Cardiac muscle cell (in vitro differentiated cells and primary cell): ENCODE measurements around the gene SARS2. TPM values are rescaled to one million over a fixed set of nuclear protein-coding genes. Genes with fewer than 3 reads are reported as not detected.
"Not testable (repeated sequence)": the region's sequence is repeated elsewhere in the genome, so short reads cannot be mapped to it uniquely, and the experiment has no call there.

Experiments
- DNase-seq, 2 donors: peaks; one replicate each; pipeline versions ENCODE4 v3.0.0 to v3.0.0-alpha.2; 2010 to 2017; ENCODE audit warnings: low read depth in 1 of 2, low spot score in 1 of 2
- H3K27ac ChIP-seq: fragments of 200-600 bp; sonication (generic); 2 replicates; pipeline ENCODE4 v1.5.1; 2016
- H3K27me3 ChIP-seq: fragments of 200-600 bp; sonication (generic); 2 replicates; pipeline ENCODE4 v1.6.0; 2016; ENCODE audit warnings: control low read depth
- H3K36me3 ChIP-seq: fragments of 200-600 bp; sonication (generic); 2 replicates; pipeline ENCODE4 v1.5.1; 2016; ENCODE audit warnings: control low read depth
- H3K4me1 ChIP-seq: fragments of 200-600 bp; sonication (generic); 2 replicates; pipeline ENCODE4 v1.8.1; 2017; ENCODE audit warnings: low read depth, mild to moderate bottlenecking, mixed run types
- H3K4me3 ChIP-seq: fragments of 200-600 bp; sonication (generic); 2 replicates; pipeline ENCODE4 v1.5.1; 2016; ENCODE audit warnings: mild to moderate bottlenecking
- H3K9me3 ChIP-seq: fragments of 200-600 bp; sonication (generic); 2 replicates; pipeline ENCODE4 v1.5.1; 2017; ENCODE audit warnings: low read depth, mild to moderate bottlenecking, control low read depth
- polyA plus RNA-seq: library from polyadenylated mRNA; unstranded; fragments of >200 nt; fragmentation: Nextera tagmentation; extraction: Ambion mirVana; gene quantifications from 2 replicates; pipeline ENCODE4 v1.2.1, GENCODE V29; 2016
- total RNA-seq: library from RNA; depleted of rRNA; stranded (reverse); fragments of >200 nt; gene quantifications from 2 replicates; pipeline ENCODE4 v1.2.3, GENCODE V29; 2016
- TF ChIP-seq, protein P1 (sequence below): IDR thresholded peaks from 2 replicates; pipeline ENCODE4 v1.5.1; 2012; ENCODE audit warnings: low read depth, mild to moderate bottlenecking, low read length

The SARS2 gene
- total and polyA plus RNA-seq, 2 experiments from 2014 or later: 43.0 to 52.3 TPM

DNA sequence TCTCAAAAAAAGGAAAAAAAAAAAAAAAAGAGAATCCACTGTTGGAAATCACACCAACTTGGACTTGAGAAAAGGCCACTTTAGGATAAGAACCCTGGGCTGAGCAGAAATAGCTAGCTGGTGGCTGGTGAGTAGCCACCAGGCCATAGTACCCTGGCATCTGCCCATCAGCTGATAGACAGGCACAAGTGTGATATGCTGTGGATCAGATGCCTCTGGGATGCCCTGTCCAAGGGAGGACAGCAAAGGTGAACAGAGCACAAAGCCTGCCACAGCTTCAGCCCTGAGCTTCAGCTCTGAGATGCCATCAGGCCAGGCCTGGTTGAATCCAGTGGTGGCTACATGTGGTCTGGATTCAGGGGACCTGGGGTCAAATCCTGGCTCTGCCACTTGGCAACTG, 39.9 kb downstream of the SARS2 start:
- Histone ChIP-seq H3K9me3 (no peaks in the 10 kb centered on the region), H3K4me1 (peaks cover 6% of the 10 kb centered on the region), H3K36me3 (no peaks in the 10 kb centered on the region), H3K27me3 (no peaks in the 10 kb centered on the region), H3K27ac (no peak overlapping the region), H3K4me3 (no peak overlapping the region)
- no peak for DNase-seq
- TF ChIP-seq, protein P1, sequence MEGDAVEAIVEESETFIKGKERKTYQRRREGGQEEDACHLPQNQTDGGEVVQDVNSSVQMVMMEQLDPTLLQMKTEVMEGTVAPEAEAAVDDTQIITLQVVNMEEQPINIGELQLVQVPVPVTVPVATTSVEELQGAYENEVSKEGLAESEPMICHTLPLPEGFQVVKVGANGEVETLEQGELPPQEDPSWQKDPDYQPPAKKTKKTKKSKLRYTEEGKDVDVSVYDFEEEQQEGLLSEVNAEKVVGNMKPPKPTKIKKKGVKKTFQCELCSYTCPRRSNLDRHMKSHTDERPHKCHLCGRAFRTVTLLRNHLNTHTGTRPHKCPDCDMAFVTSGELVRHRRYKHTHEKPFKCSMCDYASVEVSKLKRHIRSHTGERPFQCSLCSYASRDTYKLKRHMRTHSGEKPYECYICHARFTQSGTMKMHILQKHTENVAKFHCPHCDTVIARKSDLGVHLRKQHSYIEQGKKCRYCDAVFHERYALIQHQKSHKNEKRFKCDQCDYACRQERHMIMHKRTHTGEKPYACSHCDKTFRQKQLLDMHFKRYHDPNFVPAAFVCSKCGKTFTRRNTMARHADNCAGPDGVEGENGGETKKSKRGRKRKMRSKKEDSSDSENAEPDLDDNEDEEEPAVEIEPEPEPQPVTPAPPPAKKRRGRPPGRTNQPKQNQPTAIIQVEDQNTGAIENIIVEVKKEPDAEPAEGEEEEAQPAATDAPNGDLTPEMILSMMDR: no peak

GRCh38 chr19:38889803-38890202, 40.8 kb downstream of the SARS2 start:
- Histone ChIP-seq H3K36me3 (no peaks in the 10 kb centered on the region), H3K4me3 (no peak overlapping the region), H3K27ac (no peak overlapping the region), H3K9me3 (no peaks in the 10 kb centered on the region), H3K27me3 (no peaks in the 10 kb centered on the region), H3K4me1 (peaks cover 6% of the 10 kb centered on the region)
- no peak for DNase-seq
- TF ChIP-seq, protein P1: no peak

GRCh38 chr19:38888876-38889275, 41.7 kb downstream of the SARS2 start:
- TF ChIP-seq, protein P1: no peak
- DNase-seq: no peak
- Histone ChIP-seq H3K27me3 (no peaks in the 10 kb centered on the region), H3K9me3 (no peaks in the 10 kb centered on the region), H3K27ac (no peak overlapping the region), H3K4me1 (peaks cover 6% of the 10 kb centered on the region), H3K36me3 (no peaks in the 10 kb centered on the region), H3K4me3 (no peak overlapping the region)

DNA sequence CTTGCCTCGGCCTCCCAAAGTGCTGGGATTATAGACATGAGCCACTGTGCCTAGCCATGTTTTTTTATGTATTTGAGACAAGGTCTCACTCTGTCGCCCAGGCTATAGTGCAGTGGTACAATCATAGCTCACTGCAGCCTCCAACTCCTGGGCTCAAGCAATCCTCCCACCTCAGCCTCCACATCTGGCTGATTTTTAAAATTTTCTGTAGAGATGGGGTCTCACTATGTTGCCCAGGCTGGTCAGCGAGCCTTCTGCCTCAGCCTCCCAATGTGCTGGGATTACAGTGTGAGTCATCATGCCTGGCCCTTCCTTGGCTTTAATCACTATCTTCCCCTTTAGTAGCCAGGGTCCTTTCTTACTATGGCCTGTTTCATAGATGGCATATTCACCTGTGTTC, 45.9 kb downstream of the SARS2 start:
- H3K4me3 ChIP-seq, DNase-seq, H3K9me3 ChIP-seq, H3K36me3 ChIP-seq, H3K27me3 ChIP-seq, H3K4me1 ChIP-seq, H3K27ac ChIP-seq: not testable (repeated sequence)

DNA sequence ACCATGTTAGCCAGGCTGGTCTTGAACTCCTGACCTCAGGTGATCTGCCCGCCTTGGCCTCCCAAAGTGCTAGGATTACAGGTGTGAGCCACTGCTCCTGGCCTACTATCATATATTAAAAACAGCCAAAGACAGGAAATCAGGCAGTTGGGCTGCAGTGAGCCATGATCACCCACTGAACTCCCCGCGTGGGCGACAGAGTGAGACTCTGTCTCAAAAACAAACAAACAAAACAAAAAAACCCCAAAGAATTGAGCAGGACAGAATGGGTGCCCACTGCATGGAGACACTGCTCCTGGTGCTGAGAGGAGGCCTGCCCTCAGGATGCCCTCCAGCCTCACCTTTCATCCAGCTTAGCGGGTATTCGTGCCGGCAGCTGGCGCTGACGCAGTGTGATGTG, 47.3 kb downstream of the SARS2 start:
- Histone ChIP-seq H3K4me1 (peaks cover 8% of the 10 kb centered on the region), H3K4me3 (no peak overlapping the region), H3K27ac (no peak overlapping the region), H3K9me3 (no peaks in the 10 kb centered on the region), H3K27me3 (no peaks in the 10 kb centered on the region), H3K36me3 (no peaks in the 10 kb centered on the region)
- TF ChIP-seq, protein P1: no peak
- DNase-seq: no peak

- TF ChIP-seq, protein P1: no peak
- Histone ChIP-seq H3K4me3 (no peak overlapping the region), H3K9me3 (no peaks in the 10 kb centered on the region), H3K27ac (no peak overlapping the region), H3K36me3 (no peaks in the 10 kb centered on the region), H3K27me3 (no peaks in the 10 kb centered on the region), H3K4me1 (peaks cover 6% of the 10 kb centered on the region)
- DNase-seq: no peak
Observed at GRCh38 chr19:38880882-38881609, 49.5 kb downstream of the SARS2 start.
